Duodenal mucosa (tissue), 2 donors: ENCODE results near the gene KCND2.

Source experiments
- H3K27ac ChIP-seq: one replicate; pipeline ENCODE4 v1.7.0; 2013; ENCODE audit warnings: low read depth, low read length
- H3K27me3 ChIP-seq, 2 donors: one replicate each; pipeline ENCODE4 v1.7.0; 2013; ENCODE audit warnings: low read length in 2 of 2, control low read depth in 1 of 2; ENCODE audit not compliant: insufficient read depth in 2 of 2, control insufficient read depth in 1 of 2
- H3K36me3 ChIP-seq, 2 donors: one replicate each; pipeline ENCODE4 v1.7.0; 2013; ENCODE audit warnings: low read length in 2 of 2, control low read depth in 1 of 2; ENCODE audit not compliant: insufficient read depth in 2 of 2, control insufficient read depth in 1 of 2
- H3K4me1 ChIP-seq, 2 donors: one replicate each; pipeline ENCODE4 v1.7.0; 2013; ENCODE audit warnings: low read length in 2 of 2, control low read depth in 1 of 2; ENCODE audit not compliant: insufficient read depth in 2 of 2, control insufficient read depth in 1 of 2
- H3K4me3 ChIP-seq, 2 donors: one replicate each; pipeline ENCODE4 v1.7.0; 2013; ENCODE audit warnings: low read length in 2 of 2, low read depth in 1 of 2
- H3K9ac ChIP-seq, 2 donors: one replicate each; pipeline ENCODE4 v1.7.0; 2013; ENCODE audit warnings: low read length in 2 of 2, low read depth in 1 of 2
- H3K9me3 ChIP-seq, 2 donors: one replicate each; pipeline ENCODE4 v1.7.0; 2013; ENCODE audit warnings: low read length in 2 of 2, control low read depth in 1 of 2; ENCODE audit not compliant: control insufficient read depth in 1 of 2

The KCND2 gene

DNA sequence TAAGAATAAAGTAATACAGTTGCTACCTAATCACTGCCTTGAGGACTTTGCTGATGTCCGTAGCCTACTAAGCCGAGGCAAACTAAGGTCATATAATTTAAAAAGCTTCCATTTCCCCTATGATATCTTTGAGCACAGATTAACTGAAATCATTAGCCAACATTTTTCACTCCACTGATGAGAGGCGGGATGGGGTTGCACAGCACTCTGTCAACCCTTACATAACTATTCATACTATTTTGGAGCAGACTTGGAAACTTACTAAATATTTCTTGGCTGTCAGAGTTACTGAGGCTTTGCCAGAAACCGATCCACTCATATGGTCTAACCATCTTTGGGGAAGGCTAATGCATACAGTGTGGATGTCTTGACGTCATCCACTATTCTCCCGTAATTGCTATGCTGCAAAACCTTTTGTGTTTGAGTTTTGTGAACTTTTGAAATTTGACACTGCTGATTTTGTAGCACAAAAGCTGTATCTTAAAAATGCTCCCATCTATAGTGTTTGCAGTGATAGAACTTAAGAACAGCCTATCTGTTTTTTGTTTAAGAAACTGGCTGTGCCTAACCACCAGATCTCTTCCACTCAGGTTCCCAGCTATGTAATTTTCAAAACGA is 336.3 kb downstream of the KCND2 start:
- no peaks in the 10 kb centered on the region for H3K36me3 ChIP-seq
- H3K4me1 ChIP-seq, result no peaks in the 10 kb centered on the region
- no peaks in the 10 kb centered on the region for H3K27me3 ChIP-seq
- H3K9me3 ChIP-seq, result no peaks in the 10 kb centered on the region
- no peak overlapping the region for H3K4me3 ChIP-seq
- no peak overlapping the region for H3K9ac ChIP-seq
- no peak overlapping the region for H3K27ac ChIP-seq

DNA sequence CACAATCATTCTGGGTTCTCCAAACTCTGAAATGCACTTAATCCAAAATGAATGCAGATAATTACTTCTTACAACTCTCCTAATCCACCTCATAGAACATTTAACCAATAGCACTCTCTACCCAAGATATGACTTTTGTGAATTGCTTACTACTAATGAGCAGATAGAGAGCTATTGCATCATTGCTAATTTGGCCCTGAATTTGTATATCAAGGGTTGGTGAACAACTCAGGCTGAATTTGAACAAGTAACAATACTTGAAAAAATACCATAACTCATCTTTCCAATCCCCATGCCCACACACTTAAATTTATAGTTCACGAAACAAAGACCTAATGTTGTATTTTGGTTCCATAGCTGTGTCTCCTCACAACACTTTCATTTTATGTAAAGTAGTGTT is 339.0 kb downstream of the KCND2 start:
- Histone ChIP-seq H3K9ac (no peak overlapping the region), H3K36me3 (no peaks in the 10 kb centered on the region), H3K9me3 (no peaks in the 10 kb centered on the region), H3K27me3 (no peaks in the 10 kb centered on the region), H3K4me3 (no peak overlapping the region), H3K4me1 (no peaks in the 10 kb centered on the region), H3K27ac (no peak overlapping the region)

DNA sequence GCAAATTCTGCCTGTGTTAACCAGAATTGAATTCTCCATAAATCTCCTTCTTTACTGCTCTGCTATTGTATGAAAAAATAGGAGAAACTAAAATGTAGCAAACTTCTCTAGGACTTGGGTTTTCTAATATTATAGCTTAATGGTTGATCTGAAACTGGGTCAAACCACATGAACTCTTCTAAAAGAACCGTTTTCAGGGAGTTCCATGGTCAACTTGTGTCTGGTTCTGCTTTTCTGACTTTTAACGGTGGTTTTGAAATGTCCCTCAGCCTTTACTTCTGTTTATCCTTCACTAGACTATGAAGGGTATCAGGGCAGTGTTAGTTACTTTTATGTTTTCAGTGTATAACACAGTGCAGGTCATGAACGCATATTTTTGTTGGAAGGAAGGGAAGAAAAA is 342.7 kb downstream of the KCND2 start:
- Histone ChIP-seq H3K4me1 (no peaks in the 10 kb centered on the region), H3K36me3 (no peaks in the 10 kb centered on the region), H3K9me3 (no peaks in the 10 kb centered on the region), H3K4me3 (no peak overlapping the region), H3K9ac (no peak overlapping the region), H3K27ac (no peak overlapping the region), H3K27me3 (no peaks in the 10 kb centered on the region)

DNA sequence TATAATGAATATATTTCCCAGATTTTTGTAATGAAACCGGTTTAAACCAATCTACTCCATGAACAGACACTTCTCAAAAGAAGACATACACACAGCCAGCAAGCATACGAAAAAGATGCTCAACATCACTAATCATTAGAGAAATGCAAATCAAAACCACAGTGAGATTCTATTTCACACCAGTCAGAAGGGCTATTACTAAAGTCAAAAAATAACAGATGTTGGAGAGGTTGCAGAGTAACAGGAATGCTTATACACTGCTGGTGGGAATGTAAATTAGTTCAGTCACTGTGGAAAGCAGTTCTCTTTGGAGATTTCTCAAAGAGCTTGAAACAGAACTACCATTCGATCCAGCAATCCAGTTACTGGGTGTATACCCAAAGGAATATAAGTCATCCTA is 344.3 kb downstream of the KCND2 start:
- Histone ChIP-seq H3K9ac (no peak overlapping the region), H3K9me3 (no peaks in the 10 kb centered on the region), H3K4me1 (no peaks in the 10 kb centered on the region), H3K27ac (no peak overlapping the region), H3K27me3 (no peaks in the 10 kb centered on the region), H3K36me3 (no peaks in the 10 kb centered on the region), H3K4me3 (no peak overlapping the region)

DNA sequence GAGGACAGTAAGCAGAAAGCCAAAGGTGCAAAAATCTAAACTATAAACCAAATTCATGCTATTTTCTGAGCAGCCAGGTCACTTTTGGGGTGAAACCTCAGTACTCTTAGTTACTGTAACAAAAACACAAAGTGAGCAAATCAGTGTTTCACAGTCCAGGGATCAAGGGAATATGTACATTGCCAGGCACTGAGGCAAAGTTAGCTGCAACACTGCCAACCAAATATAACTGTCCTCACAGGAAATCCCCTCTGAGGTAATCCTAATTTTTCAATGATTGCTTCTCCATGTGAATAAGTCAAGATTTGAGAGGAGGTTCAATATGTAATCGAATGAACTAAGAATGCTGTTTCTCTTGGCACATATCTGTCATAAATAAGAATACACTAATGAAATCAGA is 355.3 kb downstream of the KCND2 start:
- no peaks in the 10 kb centered on the region for H3K4me1 ChIP-seq
- no peak overlapping the region for H3K9ac ChIP-seq
- no peaks in the 10 kb centered on the region for H3K36me3 ChIP-seq
- no peaks in the 10 kb centered on the region for H3K27me3 ChIP-seq
- H3K4me3 ChIP-seq, result no peak overlapping the region
- no peak overlapping the region for H3K27ac ChIP-seq
- H3K9me3 ChIP-seq, result no peaks in the 10 kb centered on the region

DNA sequence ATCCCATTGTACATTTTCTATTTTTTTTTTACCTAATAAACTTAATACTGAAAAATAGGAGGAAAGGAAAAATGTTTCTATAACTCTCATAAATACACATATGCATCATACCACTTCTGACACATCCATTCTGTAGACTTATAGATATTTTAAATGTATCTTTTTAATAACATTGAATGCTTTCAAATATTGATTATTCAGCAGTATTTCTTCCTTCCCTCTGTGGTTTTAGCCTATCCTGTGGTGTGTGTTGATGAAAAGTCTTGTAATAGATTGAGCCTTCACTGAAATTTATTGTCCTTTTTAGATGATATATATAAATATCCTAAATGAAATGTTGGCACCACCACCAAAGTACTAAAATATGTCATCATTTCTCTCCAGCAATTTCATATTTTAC is 366.9 kb downstream of the KCND2 start:
- Histone ChIP-seq H3K36me3 (no peaks in the 10 kb centered on the region), H3K9ac (no peak overlapping the region), H3K4me1 (no peaks in the 10 kb centered on the region), H3K9me3 (no peaks in the 10 kb centered on the region), H3K4me3 (no peak overlapping the region), H3K27me3 (no peaks in the 10 kb centered on the region), H3K27ac (no peak overlapping the region)

DNA sequence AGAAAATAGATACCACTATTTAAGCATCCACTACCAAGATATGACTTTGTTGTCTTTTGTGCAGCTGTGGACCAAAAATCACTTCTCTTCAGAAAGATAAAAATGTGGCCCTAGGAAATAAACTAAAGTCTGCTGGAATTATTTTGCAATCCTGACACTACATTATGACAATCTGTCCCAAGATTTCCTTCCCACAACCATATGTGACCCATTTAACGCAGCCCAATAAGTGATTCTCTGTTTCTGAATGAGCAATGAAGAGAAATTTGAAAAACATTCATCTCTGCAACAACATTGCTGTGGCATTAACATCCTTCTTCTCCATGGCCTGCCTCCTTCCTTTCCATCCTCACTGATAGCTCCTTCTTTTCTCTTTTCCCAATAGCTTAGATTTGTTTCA is 373.0 kb downstream of the KCND2 start:
- H3K9me3 ChIP-seq, result no peaks in the 10 kb centered on the region
- no peak overlapping the region for H3K4me3 ChIP-seq
- no peaks in the 10 kb centered on the region for H3K27me3 ChIP-seq
- no peak overlapping the region for H3K27ac ChIP-seq
- no peaks in the 10 kb centered on the region for H3K36me3 ChIP-seq
- no peak overlapping the region for H3K9ac ChIP-seq
- H3K4me1 ChIP-seq, result no peaks in the 10 kb centered on the region

DNA sequence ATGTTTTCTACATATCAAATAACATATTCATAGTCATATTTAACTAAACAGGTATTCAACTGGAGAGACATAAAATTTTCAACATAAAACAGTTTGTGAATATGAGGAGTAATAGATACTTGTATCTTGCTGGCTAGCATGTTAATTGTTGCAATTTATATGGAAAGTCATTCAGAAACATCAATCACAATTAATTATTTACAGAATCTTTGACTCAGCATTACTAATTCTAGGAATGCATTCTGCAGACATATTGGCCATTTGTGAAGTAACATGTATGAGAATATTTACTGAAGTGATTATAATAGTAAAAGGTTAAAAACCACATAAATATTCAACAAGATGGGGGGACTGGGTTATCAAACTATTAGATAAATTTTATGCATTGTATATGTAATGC is 381.3 kb downstream of the KCND2 start:
- H3K27ac ChIP-seq, result no peak overlapping the region
- H3K4me1 ChIP-seq, result no peaks in the 10 kb centered on the region
- no peaks in the 10 kb centered on the region for H3K9me3 ChIP-seq
- no peak overlapping the region for H3K9ac ChIP-seq
- H3K36me3 ChIP-seq, result no peaks in the 10 kb centered on the region
- no peaks in the 10 kb centered on the region for H3K27me3 ChIP-seq
- no peak overlapping the region for H3K4me3 ChIP-seq

DNA sequence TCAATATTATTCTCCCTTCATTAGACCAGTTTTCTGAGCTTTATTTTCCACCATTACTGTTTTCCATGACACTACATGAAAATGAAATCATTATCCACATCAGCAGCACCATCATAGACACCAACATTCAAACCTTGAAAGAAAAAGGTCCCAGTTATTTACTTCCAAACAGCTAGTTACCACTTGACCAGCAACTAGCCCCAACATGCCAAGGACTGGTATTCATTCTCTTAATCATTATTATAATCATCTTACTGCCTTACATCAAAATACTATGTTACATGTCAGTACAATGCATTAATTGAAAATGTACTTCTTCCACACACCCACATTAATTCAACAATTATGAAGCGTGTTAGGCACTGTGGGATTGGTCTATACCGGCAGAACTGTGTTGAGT is 385.5 kb downstream of the KCND2 start:
- Histone ChIP-seq H3K9me3 (no peaks in the 10 kb centered on the region), H3K4me3 (no peak overlapping the region), H3K9ac (no peak overlapping the region), H3K4me1 (no peaks in the 10 kb centered on the region), H3K27ac (no peak overlapping the region), H3K36me3 (no peaks in the 10 kb centered on the region), H3K27me3 (no peaks in the 10 kb centered on the region)

DNA sequence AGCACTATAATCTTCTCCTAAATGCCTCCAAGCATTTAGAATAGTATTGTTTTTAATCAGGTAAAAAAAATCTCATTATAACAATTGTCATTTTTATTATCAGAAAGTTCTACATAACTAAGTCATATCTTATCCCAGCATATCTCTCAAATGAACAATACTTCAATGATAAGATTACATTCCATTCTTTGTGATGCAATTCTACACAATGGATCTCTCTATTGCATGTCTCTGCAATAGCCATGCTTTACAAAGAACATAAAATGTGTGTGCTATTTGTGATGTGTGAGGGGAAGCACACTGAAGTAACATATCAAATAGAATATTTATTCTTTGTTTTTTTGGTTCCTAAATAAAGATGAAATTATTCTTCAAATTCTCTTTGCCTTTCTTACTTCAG is 389.3 kb downstream of the KCND2 start:
- Histone ChIP-seq H3K9ac (no peak overlapping the region), H3K4me3 (no peak overlapping the region), H3K4me1 (no peaks in the 10 kb centered on the region), H3K27ac (no peak overlapping the region), H3K27me3 (no peaks in the 10 kb centered on the region), H3K9me3 (no peaks in the 10 kb centered on the region), H3K36me3 (no peaks in the 10 kb centered on the region)

DNA sequence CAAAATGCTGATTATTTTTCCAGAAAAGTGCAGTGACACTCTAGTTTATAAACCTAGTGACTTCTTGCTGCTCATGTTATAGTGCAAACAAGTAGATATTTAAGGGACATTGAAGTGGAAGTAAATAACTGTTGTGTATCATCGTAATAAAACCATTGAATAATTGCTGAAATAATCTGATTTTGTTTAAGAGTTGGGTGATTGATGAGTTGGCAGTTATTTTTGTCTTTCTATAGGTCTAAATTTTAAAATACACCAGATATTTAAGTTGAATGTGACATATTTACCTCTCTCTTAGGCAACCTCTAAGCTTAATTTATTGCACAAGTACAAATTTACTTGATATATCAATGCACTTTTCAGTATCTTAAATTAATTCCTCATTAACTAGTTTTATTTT is 392.1 kb downstream of the KCND2 start:
- Histone ChIP-seq H3K27me3 (no peaks in the 10 kb centered on the region), H3K4me1 (no peaks in the 10 kb centered on the region), H3K36me3 (no peaks in the 10 kb centered on the region), H3K9me3 (no peaks in the 10 kb centered on the region), H3K9ac (no peak overlapping the region), H3K27ac (no peak overlapping the region), H3K4me3 (no peak overlapping the region)
